Measurements from ENCODE around the gene MAGI1. TPM values are rescaled to one million over a fixed set of nuclear protein-coding genes. Genes with fewer than 3 reads are reported as not detected.
"Not testable (repeated sequence)": the region's sequence is repeated elsewhere in the genome, so short reads cannot be mapped to it uniquely, and the experiment has no call there.

Gene MAGI1
- total RNA-seq, 4 donors from 2014 or later: 17.2 to 40.8 (median 28.1) TPM

DNA sequence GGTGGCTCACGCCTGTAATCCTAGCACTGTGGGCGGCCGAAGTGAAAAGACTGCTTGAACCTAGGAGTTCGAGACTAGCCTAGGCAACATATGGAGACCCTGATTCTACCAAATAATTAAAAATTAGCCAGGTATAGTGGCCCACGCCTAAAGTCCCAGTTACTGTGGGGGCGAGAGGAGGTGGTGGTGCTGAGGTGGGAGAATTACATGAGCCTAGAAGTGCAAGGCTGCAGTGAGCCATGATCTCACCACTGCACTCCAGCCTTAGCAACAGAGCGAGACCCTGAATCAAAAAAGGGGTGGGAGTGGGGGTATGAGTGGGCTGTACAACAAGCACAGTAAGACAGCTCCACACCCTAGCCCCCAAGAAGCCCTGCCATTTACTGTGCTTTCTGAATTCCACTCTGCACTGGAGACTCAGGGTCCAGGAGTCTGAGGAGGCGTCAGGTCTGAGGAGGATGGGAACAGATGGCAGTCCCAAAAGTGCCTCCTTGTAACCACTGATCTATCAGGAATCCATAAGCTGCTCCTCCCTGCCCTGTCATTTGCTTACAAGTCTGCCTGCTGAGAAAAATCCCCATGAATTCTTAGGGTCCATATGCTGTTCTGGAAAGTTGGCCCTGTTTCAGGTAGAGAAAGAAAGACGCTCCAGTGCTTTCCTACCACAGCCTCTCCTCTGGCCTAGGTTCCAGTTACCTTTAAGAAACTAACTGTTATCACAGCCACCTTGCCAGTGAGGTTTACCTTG lies 171.1 kb downstream of the MAGI1 start:
- no peak for ATAC-seq
- Histone ChIP-seq H3K36me3 (no peaks in the 10 kb centered on the region), H3K27me3 (no peaks in the 10 kb centered on the region), H3K4me3 (no peak overlapping the region), H3K9me3 (no peaks in the 10 kb centered on the region), H3K27ac (no peak overlapping the region), H3K4me1 (peaks cover 0 to 10% (median 0%) of the 10 kb centered on the region in 3 donors)
- WGBS, 2 donors (ENCODE audit: low coverage in 1 of 2): 96 to 98% methylated on average over 4 to 5 of the region's 9 CpGs
- TF ChIP-seq, protein P1, sequence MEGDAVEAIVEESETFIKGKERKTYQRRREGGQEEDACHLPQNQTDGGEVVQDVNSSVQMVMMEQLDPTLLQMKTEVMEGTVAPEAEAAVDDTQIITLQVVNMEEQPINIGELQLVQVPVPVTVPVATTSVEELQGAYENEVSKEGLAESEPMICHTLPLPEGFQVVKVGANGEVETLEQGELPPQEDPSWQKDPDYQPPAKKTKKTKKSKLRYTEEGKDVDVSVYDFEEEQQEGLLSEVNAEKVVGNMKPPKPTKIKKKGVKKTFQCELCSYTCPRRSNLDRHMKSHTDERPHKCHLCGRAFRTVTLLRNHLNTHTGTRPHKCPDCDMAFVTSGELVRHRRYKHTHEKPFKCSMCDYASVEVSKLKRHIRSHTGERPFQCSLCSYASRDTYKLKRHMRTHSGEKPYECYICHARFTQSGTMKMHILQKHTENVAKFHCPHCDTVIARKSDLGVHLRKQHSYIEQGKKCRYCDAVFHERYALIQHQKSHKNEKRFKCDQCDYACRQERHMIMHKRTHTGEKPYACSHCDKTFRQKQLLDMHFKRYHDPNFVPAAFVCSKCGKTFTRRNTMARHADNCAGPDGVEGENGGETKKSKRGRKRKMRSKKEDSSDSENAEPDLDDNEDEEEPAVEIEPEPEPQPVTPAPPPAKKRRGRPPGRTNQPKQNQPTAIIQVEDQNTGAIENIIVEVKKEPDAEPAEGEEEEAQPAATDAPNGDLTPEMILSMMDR (IDR thresholded peaks at IDR 0.05): no peak
- TF ChIP-seq POLR2A (IDR thresholded peaks at IDR 0.05): no peak
- no peak for TF ChIP-seq POLR2AphosphoS5 (IDR thresholded peaks at IDR 0.05)
- TF ChIP-seq EP300 (IDR thresholded peaks at IDR 0.05): no peak

DNA sequence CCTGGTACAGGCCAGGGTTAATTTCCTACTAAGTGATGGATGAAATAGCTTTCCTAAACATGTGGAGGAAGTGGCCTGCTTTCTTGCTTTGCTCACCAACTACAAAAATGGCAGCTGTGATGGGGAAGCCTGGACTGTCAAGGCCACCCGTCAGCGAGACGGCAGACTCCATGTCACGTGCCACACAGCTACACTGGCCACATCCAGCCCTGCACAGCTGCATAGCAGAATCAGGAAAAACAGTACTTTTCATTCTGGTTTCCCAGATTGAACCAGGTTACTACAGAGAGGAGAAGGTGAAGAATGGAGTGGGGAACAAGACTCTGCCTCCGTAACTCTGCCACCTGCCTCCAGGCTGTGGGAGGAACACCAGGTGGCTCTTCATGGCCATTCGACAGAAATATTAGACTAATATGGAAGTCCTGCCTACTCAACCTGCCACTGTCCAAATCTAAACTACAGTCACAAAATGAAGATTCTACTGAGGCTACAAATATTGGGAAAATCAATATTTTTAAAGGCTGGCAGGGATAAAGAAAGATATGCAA lies 174.3 kb downstream of the MAGI1 start:
- Histone ChIP-seq H3K9me3 (no peaks in the 10 kb centered on the region), H3K27me3 (no peaks in the 10 kb centered on the region), H3K36me3 (no peaks in the 10 kb centered on the region), H3K27ac (no peak overlapping the region), H3K4me3 (no peak overlapping the region), H3K4me1 (no peaks in the 10 kb centered on the region)
- 87 to 95% methylated on average over 6 of the region's 6 CpGs for WGBS, 2 donors (ENCODE audit: low coverage in 1 of 2)
- TF ChIP-seq, protein P1 (IDR thresholded peaks at IDR 0.05): no peak
- TF ChIP-seq POLR2AphosphoS5 (IDR thresholded peaks at IDR 0.05) (no peak), EP300 (IDR thresholded peaks at IDR 0.05) (no peak), POLR2A (IDR thresholded peaks at IDR 0.05) (no peak)
- no peak for ATAC-seq

DNA sequence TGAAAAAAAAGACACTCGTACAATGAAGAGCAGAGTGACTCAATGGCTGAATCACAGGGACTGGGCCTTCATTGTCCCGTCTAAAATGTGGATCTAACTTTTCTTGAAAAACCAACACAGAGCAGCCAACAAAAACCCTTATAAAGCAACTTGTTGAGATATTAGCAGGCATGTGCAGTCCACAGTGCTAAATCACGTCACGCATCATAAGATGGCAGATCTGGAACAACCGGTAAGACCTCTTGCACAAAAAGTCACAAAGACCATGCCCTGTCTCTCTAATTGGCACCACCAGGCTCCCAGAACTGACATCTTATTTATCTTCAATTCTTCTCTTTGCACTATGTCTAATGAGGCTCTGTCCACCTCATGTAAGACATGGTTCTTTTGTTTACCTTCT lies 177.0 kb downstream of the MAGI1 start:
- no peaks in the 10 kb centered on the region for H3K27me3 ChIP-seq
- no peak for ATAC-seq
- TF ChIP-seq EP300 (IDR thresholded peaks at IDR 0.05): no peak
- TF ChIP-seq, protein P1 (IDR thresholded peaks at IDR 0.05): no peak
- no peak for TF ChIP-seq POLR2AphosphoS5 (IDR thresholded peaks at IDR 0.05)
- TF ChIP-seq POLR2A (IDR thresholded peaks at IDR 0.05): no peak
- no peak overlapping the region for H3K27ac ChIP-seq
- 90 to 97% methylated on average over 5 of the region's 5 CpGs for WGBS, 2 donors (ENCODE audit: low coverage in 1 of 2)
- peaks cover 0 to 5% (median 0%) of the 10 kb centered on the region in 3 donors for H3K9me3 ChIP-seq
- no peaks in the 10 kb centered on the region for H3K36me3 ChIP-seq
- H3K4me1 ChIP-seq: no peaks in the 10 kb centered on the region
- no peak overlapping the region for H3K4me3 ChIP-seq

DNA sequence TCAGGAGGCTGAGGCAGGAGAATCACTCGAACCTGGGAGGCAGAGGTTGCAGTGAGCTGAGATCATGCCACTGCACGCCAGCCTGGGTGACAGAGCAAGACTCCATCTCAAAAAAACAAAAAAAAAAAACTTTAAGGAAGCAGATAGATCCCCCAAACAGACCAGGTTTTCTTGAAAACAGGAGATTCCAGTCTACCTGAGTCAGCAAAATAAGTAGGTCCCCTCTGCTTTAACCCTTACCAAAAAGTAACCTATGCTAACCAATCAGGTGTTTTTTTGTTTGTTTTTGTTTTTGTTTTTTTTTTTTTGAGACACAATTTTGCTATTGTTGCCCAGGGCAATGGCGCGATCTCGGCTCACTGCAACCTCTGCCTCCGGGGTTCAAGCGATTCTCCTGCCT lies 179.1 kb downstream of the MAGI1 start:
- H3K9me3 ChIP-seq, ATAC-seq, H3K27ac ChIP-seq, H3K27me3 ChIP-seq, H3K36me3 ChIP-seq, H3K4me1 ChIP-seq, H3K4me3 ChIP-seq: not testable (repeated sequence)
- WGBS, 2 donors (ENCODE audit: low coverage in 1 of 2): 93% methylated on average over 2 of the region's 7 CpGs; no CpG with 5 or more reads in 1 of the 2 donors

DNA sequence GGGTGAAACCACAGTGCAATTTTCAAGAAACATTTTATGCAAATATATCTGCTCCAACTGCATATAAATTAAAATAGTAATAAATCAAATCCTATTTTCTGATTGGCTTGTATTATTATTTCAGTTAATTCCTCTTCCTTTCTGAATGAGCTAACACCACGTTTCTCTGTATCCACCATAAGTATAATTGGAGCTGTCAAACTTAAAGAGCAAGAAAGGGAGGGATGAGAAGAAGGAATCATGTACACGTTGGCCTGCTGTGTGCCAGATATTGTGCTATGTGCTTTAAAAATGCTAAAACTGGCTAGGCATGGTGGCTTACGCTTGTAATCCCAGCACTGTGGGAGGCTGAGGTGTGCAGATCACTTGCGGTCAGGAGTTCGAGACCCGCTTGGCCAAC lies 180.0 kb downstream of the MAGI1 start:
- 86 to 99% methylated on average over 3 to 6 of the region's 6 CpGs for WGBS, 2 donors (ENCODE audit: low coverage in 1 of 2)
- no peaks in the 10 kb centered on the region for H3K27me3 ChIP-seq
- H3K4me3 ChIP-seq: no peak overlapping the region
- H3K4me1 ChIP-seq: peaks cover 0 to 6% (median 0%) of the 10 kb centered on the region in 3 donors
- TF ChIP-seq EP300 (IDR thresholded peaks at IDR 0.05) (no peak), POLR2AphosphoS5 (IDR thresholded peaks at IDR 0.05) (no peak), POLR2A (IDR thresholded peaks at IDR 0.05) (no peak)
- TF ChIP-seq, protein P1 (IDR thresholded peaks at IDR 0.05): no peak
- no peak overlapping the region for H3K27ac ChIP-seq
- ATAC-seq: no peak
- peaks cover 0 to 5% (median 0%) of the 10 kb centered on the region in 3 donors for H3K9me3 ChIP-seq
- H3K36me3 ChIP-seq: no peaks in the 10 kb centered on the region
